GM21529 (cell line): Measurements from ENCODE around the gene TRAK1.

Experiments
- ATAC-seq: cut with Tn5 transposase; IDR thresholded peaks from one replicate; pipeline ENCODE4 v1.9.1; 2021; ENCODE audit not compliant: unreplicated experiment

Gene TRAK1

GRCh38 chr3:42174679-42175385 lies 83.7 kb downstream of the TRAK1 start:
- no peak for ATAC-seq

GRCh38 chr3:42175386-42176240 lies 84.5 kb downstream of the TRAK1 start:
- ATAC-seq = no peak

GRCh38 chr3:42176242-42177034 lies 85.3 kb downstream of the TRAK1 start:
- ATAC-seq = no peak

- ATAC-seq = no peak
Observed at GRCh38 chr3:42177068-42177800, 86.1 kb downstream of the TRAK1 start.

- no peak for ATAC-seq
Observed at GRCh38 chr3:42177801-42178150, 86.6 kb downstream of the TRAK1 start.

GRCh38 chr3:42179110-42179725 lies 88.1 kb downstream of the TRAK1 start:
- ATAC-seq = no peak

GRCh38 chr3:42180901-42181300 lies 89.7 kb downstream of the TRAK1 start:
- no peak for ATAC-seq

GRCh38 chr3:42182555-42182954 lies 91.4 kb downstream of the TRAK1 start:
- ATAC-seq = no peak

GRCh38 chr3:42183991-42184632 lies 93.0 kb downstream of the TRAK1 start:
- ATAC-seq = no peak

- no peak for ATAC-seq
Observed at GRCh38 chr3:42184651-42185443, 93.7 kb downstream of the TRAK1 start.

GRCh38 chr3:42187936-42188335 lies 96.8 kb downstream of the TRAK1 start:
- no peak for ATAC-seq

GRCh38 chr3:42188376-42188775 lies 97.2 kb downstream of the TRAK1 start:
- no peak for ATAC-seq

- no peak for ATAC-seq
Observed at GRCh38 chr3:42189001-42189460, 97.9 kb downstream of the TRAK1 start.

GRCh38 chr3:42189736-42190135 lies 98.6 kb downstream of the TRAK1 start:
- ATAC-seq = no peak

- ATAC-seq = peak; percentile 18
Observed at GRCh38 chr3:42190701-42191442, 99.7 kb downstream of the TRAK1 start.

- no peak for ATAC-seq
Observed at GRCh38 chr3:42191443-42191747, 100.2 kb downstream of the TRAK1 start.

- peak; percentile 37 for ATAC-seq
Observed at GRCh38 chr3:42192334-42193200, 101.4 kb downstream of the TRAK1 start.
